ENCODE results near the gene NIM1K.

Gene NIM1K

GRCh38 chr5:43150748-43151147 is 41.3 kb upstream of the NIM1K start:
- H3K4me3 ChIP-seq (replicated peaks; ENCODE audit: insufficient read depth, low read length): no peak overlapping the region
- no peak for TF ChIP-seq POLR2AphosphoS5 (IDR thresholded peaks at IDR 0.05; ENCODE audit: low read depth)
- no peak for TF ChIP-seq CTCF (IDR thresholded peaks at IDR 0.05; ENCODE audit: insufficient read depth, low read length)
- no peak for TF ChIP-seq GABPA (IDR thresholded peaks at IDR 0.05; ENCODE audit: low read depth)
- no peak for TF ChIP-seq SPI1 (IDR thresholded peaks at IDR 0.05; ENCODE audit: borderline replicate concordance, low read depth)
- no peak for TF ChIP-seq REST (IDR thresholded peaks at IDR 0.05; ENCODE audit: insufficient replicate concordance, low read depth)
- no peaks in the 10 kb centered on the region for H3K27me3 ChIP-seq (ENCODE audit: insufficient read depth, poor library complexity, severe bottlenecking)
- H3K27ac ChIP-seq (replicated peaks): no peak overlapping the region
- DNase-seq (ENCODE audit: low read depth in 1 of 2, low spot score in 1 of 2): no peak

- Histone ChIP-seq H3K27me3 (ENCODE audit: insufficient read depth, poor library complexity, severe bottlenecking) (no peaks in the 10 kb centered on the region), H3K4me3 (replicated peaks; ENCODE audit: insufficient read depth, low read length) (no peak overlapping the region), H3K27ac (replicated peaks) (no peak overlapping the region)
- no peak for DNase-seq (ENCODE audit: low read depth in 1 of 2, low spot score in 1 of 2)
- no peak for TF ChIP-seq REST (IDR thresholded peaks at IDR 0.05; ENCODE audit: insufficient replicate concordance, low read depth)
These were observed 39.1 kb upstream of the NIM1K start for GRCh38 chr5:43152946-43153345.

- TF ChIP-seq GABPA (IDR thresholded peaks at IDR 0.05; ENCODE audit: low read depth) (no peak), CTCF (IDR thresholded peaks at IDR 0.05; ENCODE audit: insufficient read depth, low read length) (no peak), SPI1 (IDR thresholded peaks at IDR 0.05; ENCODE audit: borderline replicate concordance, low read depth) (no peak), POLR2AphosphoS5 (IDR thresholded peaks at IDR 0.05; ENCODE audit: low read depth) (no peak), REST (IDR thresholded peaks at IDR 0.05; ENCODE audit: insufficient replicate concordance, low read depth) (no peak)
- Histone ChIP-seq H3K27me3 (ENCODE audit: insufficient read depth, poor library complexity, severe bottlenecking) (no peaks in the 10 kb centered on the region), H3K4me3 (replicated peaks; ENCODE audit: insufficient read depth, low read length) (no peak overlapping the region), H3K27ac (replicated peaks) (no peak overlapping the region)
- DNase-seq (ENCODE audit: low read depth in 1 of 2, low spot score in 1 of 2): no peak
These were observed 37.6 kb upstream of the NIM1K start for GRCh38 chr5:43154469-43154868.

Measured in HL-60 (cell line).